Breast epithelium (tissue), 3 donors: ENCODE measurements around the gene TBC1D2B.

Source experiments
- CTCF ChIP-seq, 3 donors: fragments of 450-650 bp; IDR thresholded peaks; one replicate each; pipeline ENCODE4 v1.5.1; 2016 to 2017; ENCODE audit warnings: antibody characterized with exemption in 3 of 3, mild to moderate bottlenecking in 3 of 3, moderate library complexity in 3 of 3
- POLR2AphosphoS5 ChIP-seq, 3 donors: sonication (generic); formaldehyde crosslinking; IDR thresholded peaks; one replicate each; pipeline ENCODE4 v1.6.1; 2017; ENCODE audit warnings: antibody characterized with exemption in 3 of 3

- TF ChIP-seq CTCF (IDR thresholded peaks at IDR 0.05): no peak
- TF ChIP-seq POLR2AphosphoS5 (IDR thresholded peaks at IDR 0.05): no peak
These were observed 20.7 kb upstream of the TBC1D2B start for GRCh38 chr15:78098131-78098755.
